GM23338 (cell line): ENCODE results near the gene RUNX3. TPM values are rescaled to one million over a fixed set of nuclear protein-coding genes. Genes with fewer than 3 reads are reported as not detected.
A peak's percentile ranks its signal among the peaks of the same experiment; 100 is the strongest.

Experiments
- ATAC-seq: fragments of 200-7000 bp; cut with Tn5 transposase; 3 replicates; pipeline ENCODE4 v1.9.1; 2020
- DNase-seq: peaks from one replicate; pipeline ENCODE4 v3.0.0-alpha.2; 2015; ENCODE audit warnings: low spot score
- H2AFZ ChIP-seq: fragments of 200-600 bp; sonication (generic); 2 replicates; pipeline ENCODE4 v1.8.0; 2016; ENCODE audit warnings: antibody characterized with exemption, mild to moderate bottlenecking, moderate library complexity
- H3F3A ChIP-seq: fragments of 200-600 bp; sonication (generic); replicated peaks from 2 replicates; pipeline ENCODE4 v1.8.0; 2017; ENCODE audit warnings: antibody characterized with exemption, mixed run types, low read depth
- H3K27ac ChIP-seq: fragments of 200-600 bp; sonication (generic); 2 replicates; pipeline ENCODE4 v1.6.1; 2016; ENCODE audit warnings: low read depth
- H3K27me3 ChIP-seq: fragments of 200-600 bp; sonication (generic); 2 replicates; pipeline ENCODE4 v1.8.0; 2016; ENCODE audit warnings: mild to moderate bottlenecking, mixed run types, moderate library complexity; ENCODE audit not compliant: insufficient read depth
- H3K36me3 ChIP-seq: fragments of 200-600 bp; sonication (generic); 2 replicates; pipeline ENCODE4 v1.8.0; 2016; ENCODE audit warnings: mild to moderate bottlenecking; ENCODE audit not compliant: insufficient read depth
- H3K4me1 ChIP-seq: fragments of 200-600 bp; sonication (generic); 2 replicates; pipeline ENCODE4 v1.8.0; 2016; ENCODE audit warnings: mild to moderate bottlenecking, moderate library complexity; ENCODE audit not compliant: insufficient read depth
- H3K4me2 ChIP-seq: fragments of 200-600 bp; sonication (generic); 2 replicates; pipeline ENCODE4 v1.7.1; 2017; ENCODE audit warnings: mixed run types
- H3K4me3 ChIP-seq: fragments of 200-600 bp; sonication (generic); 2 replicates; pipeline ENCODE4 v1.6.1; 2016; ENCODE audit warnings: mixed run types
- H3K79me2 ChIP-seq: fragments of 200-600 bp; sonication (generic); replicated peaks from 2 replicates; pipeline ENCODE4 v1.8.0; 2017; ENCODE audit warnings: mild to moderate bottlenecking; ENCODE audit not compliant: insufficient read depth
- H3K9me2 ChIP-seq: fragments of 200-600 bp; sonication (generic); 2 replicates; pipeline ENCODE4 v1.8.0; 2017; ENCODE audit not compliant: insufficient read depth
- H4K20me1 ChIP-seq: fragments of 200-600 bp; sonication (generic); replicated peaks from 2 replicates; pipeline ENCODE4 v1.8.0; 2017; ENCODE audit warnings: mild to moderate bottlenecking; ENCODE audit not compliant: insufficient read depth
- H3K27ac Mint-ChIP-seq: 2 replicates; pipeline ENCODE4 v1.8.0; 2020; ENCODE audit warnings: inconsistent platforms, mild to moderate bottlenecking, moderate library complexity, mixed read lengths
- H3K27me3 Mint-ChIP-seq: 3 replicates; pipeline ENCODE4 v1.8.0; 2022; ENCODE audit warnings: low read depth, mild to moderate bottlenecking, moderate library complexity, mixed read lengths, inconsistent platforms; ENCODE audit not compliant: insufficient read depth, poor library complexity
- H3K36me3 Mint-ChIP-seq: 3 replicates; pipeline ENCODE4 v1.8.0; 2021; ENCODE audit warnings: low read depth, mild to moderate bottlenecking, inconsistent platforms, moderate library complexity, mixed read lengths
- H3K4me1 Mint-ChIP-seq: 3 replicates; pipeline ENCODE4 v1.8.0; 2020; ENCODE audit warnings: mild to moderate bottlenecking, inconsistent platforms, mixed read lengths
- H3K4me3 Mint-ChIP-seq: 3 replicates; pipeline ENCODE4 v1.8.0; 2021; ENCODE audit warnings: moderate library complexity, mild to moderate bottlenecking, inconsistent platforms, mixed read lengths
- H3K9me3 Mint-ChIP-seq: 3 replicates; pipeline ENCODE4 v1.8.0; 2020; ENCODE audit warnings: moderate library complexity, mild to moderate bottlenecking, inconsistent platforms, mixed read lengths
- CREB1 ChIP-seq: fragments of 250-450 bp; sonication (Bioruptor Pico); IDR thresholded peaks from 2 replicates; pipeline ENCODE4 v1.5.0; 2020; ENCODE audit warnings: low read depth, mild to moderate bottlenecking, moderate library complexity
- EZH2 ChIP-seq: fragments of 200-600 bp; sonication (generic); IDR thresholded peaks from one replicate; pipeline ENCODE4 v1.8.0; 2017; ENCODE audit warnings: antibody characterized with exemption, mild to moderate bottlenecking, low read depth; ENCODE audit not compliant: unreplicated experiment
- JUNB ChIP-seq: IDR thresholded peaks from one replicate; pipeline ENCODE4 v1.6.1; 2016; ENCODE audit warnings: antibody characterized with exemption; ENCODE audit not compliant: unreplicated experiment
- NANOG ChIP-seq: IDR thresholded peaks from 2 replicates; pipeline ENCODE4 v1.6.1; 2016; ENCODE audit warnings: antibody characterized with exemption, borderline replicate concordance
- POLR2AphosphoS5 ChIP-seq: IDR thresholded peaks from 2 replicates; pipeline ENCODE4 v1.6.1; 2016; ENCODE audit warnings: antibody characterized with exemption, low read depth
- STAT1 ChIP-seq: IDR thresholded peaks from one replicate; pipeline ENCODE4 v1.6.1; 2016; ENCODE audit warnings: antibody characterized with exemption; ENCODE audit not compliant: unreplicated experiment
- ZNF114 ChIP-seq: fragments of 250-450 bp; sonication (Bioruptor Pico); IDR thresholded peaks from 2 replicates; pipeline ENCODE4 v1.5.0; 2020; ENCODE audit warnings: mild to moderate bottlenecking, moderate library complexity
- ZNF331 ChIP-seq: fragments of 250-450 bp; sonication (Bioruptor Pico); IDR thresholded peaks from 2 replicates; pipeline ENCODE4 v1.5.0; 2020; ENCODE audit warnings: low read depth, mild to moderate bottlenecking, moderate library complexity
- polyA plus RNA-seq: library from polyadenylated mRNA; unstranded; fragments of >200 nt; fragmentation: Nextera tagmentation; extraction: Ambion mirVana; gene quantifications from 2 replicates; pipeline ENCODE4 v1.2.1, GENCODE V29; 2016
- total RNA-seq: library from RNA; depleted of rRNA; stranded (reverse); fragments of >200 nt; shearing (Covaris generic); gene quantifications from 2 replicates; pipeline ENCODE4 v1.2.3, GENCODE V29; 2014
- TF ChIP-seq, protein P1 (sequence below): IDR thresholded peaks from 2 replicates; pipeline ENCODE4 v1.6.1; 2016; ENCODE audit warnings: antibody characterized with exemption

Gene RUNX3
- total and polyA plus RNA-seq, 2 experiments from 2014 or later = 0.23 to 0.73 TPM

DNA sequence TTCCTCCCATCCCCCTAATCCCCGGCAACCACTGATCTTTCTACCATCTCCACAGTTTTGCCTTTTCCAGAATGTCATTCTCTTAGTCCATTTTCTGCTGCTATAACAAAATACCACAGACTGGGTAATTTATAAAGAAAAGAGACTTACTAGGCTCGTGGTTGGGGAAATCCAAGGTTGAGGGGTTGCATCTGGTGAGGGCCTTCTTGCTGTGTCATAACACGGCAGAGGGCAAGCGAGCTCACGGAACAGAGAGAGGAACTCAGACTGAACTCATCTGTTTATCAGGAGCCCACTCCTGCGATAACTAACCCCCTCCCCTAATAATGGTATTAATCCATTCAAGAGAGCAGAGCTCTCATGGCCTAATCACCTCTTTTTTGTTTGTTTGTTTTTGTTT is 52.0 kb downstream of the RUNX3 start (continued):
- TF ChIP-seq ZNF114 (CRISPR knock-in tag) = no peak
- TF ChIP-seq POLR2AphosphoS5 = no peak
- TF ChIP-seq, protein P1, sequence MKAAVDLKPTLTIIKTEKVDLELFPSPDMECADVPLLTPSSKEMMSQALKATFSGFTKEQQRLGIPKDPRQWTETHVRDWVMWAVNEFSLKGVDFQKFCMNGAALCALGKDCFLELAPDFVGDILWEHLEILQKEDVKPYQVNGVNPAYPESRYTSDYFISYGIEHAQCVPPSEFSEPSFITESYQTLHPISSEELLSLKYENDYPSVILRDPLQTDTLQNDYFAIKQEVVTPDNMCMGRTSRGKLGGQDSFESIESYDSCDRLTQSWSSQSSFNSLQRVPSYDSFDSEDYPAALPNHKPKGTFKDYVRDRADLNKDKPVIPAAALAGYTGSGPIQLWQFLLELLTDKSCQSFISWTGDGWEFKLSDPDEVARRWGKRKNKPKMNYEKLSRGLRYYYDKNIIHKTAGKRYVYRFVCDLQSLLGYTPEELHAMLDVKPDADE = no peak
- TF ChIP-seq CREB1 (CRISPR knock-in tag) = no peak
- TF ChIP-seq STAT1 = no peak
- TF ChIP-seq NANOG = no peak

DNA sequence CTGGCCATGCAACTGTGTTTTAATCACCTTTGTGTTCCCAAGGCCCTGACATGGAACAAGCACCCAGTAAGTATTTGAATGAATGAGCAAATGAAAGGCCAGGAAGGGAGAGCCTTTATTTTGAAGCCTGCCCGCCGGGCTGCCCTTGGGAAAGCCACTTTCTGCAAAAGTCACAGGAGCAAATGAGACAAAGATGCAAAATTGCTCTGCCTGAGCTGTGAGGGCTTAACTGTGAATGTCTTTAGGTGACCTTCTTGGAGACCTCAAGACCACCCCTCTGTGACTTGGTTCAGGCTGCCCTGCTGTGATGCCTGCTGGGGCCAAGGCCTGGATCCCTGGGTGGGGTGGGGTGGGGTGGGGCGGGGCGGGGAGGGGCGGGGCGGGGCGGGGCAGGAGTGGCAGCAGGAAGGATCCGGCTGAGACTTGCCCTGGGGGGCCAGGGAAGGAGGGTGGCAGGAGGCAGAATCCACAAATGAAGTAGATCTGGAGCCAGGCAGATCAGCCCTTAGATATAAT is 54.0 kb downstream of the RUNX3 start:
- H3K4me1 Mint-ChIP-seq = peaks cover 6% of the 10 kb centered on the region
- no peaks in the 10 kb centered on the region for H3K4me1 ChIP-seq
- no peak for DNase-seq
- H3K36me3 ChIP-seq = no peaks in the 10 kb centered on the region
- H3K36me3 Mint-ChIP-seq = no peaks in the 10 kb centered on the region
- no peak overlapping the region for H3K4me3 ChIP-seq
- no peaks in the 10 kb centered on the region for H3K9me3 Mint-ChIP-seq
- H3K79me2 ChIP-seq = no peaks in the 10 kb centered on the region
- no peak overlapping the region; the same call in 1 of the 2 replicates for H3K27ac Mint-ChIP-seq
- H3K4me2 ChIP-seq = no peak overlapping the region
- H3K27me3 ChIP-seq = no peaks in the 10 kb centered on the region
- H3K4me3 Mint-ChIP-seq = no peak overlapping the region
- ATAC-seq = peak; percentile 24; the same call in 1 of the 3 replicates
- TF ChIP-seq ZNF331 (CRISPR knock-in tag) (no peak), NANOG (no peak), JUNB (no peak)
- no peak overlapping the region for H3K27ac ChIP-seq
- H3K27me3 Mint-ChIP-seq = peaks cover 1% of the 10 kb centered on the region
- no peaks in the 10 kb centered on the region for H4K20me1 ChIP-seq
- no peaks in the 10 kb centered on the region for H3F3A ChIP-seq
- H2AFZ ChIP-seq = peak overlapping the region; percentile 86; the same call in 1 of the 2 replicates
- H3K9me2 ChIP-seq = no peaks in the 10 kb centered on the region

DNA sequence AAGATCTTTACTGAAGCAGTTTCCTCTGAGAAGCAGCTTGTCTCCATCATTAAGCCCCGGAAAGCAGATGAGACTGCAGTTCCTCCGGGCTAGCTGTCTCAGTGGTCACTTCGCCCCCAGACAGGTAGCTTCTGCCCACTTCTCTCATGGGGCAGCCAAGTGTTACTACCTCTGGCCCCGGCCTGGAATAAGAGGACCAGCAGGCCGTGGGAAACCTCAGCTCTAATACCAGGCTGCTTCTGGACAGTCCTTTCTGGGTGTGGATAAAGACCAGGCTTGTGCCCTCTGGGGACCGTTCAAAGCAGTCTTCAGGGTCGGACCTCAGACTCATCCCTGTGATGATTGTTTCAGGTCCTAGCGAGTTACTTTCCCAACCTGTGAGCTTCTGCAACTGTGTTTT is 54.8 kb downstream of the RUNX3 start:
- no peak overlapping the region for H3K4me3 Mint-ChIP-seq
- Histone ChIP-seq H4K20me1 (no peaks in the 10 kb centered on the region), H3K36me3 (no peaks in the 10 kb centered on the region), H3K4me2 (no peak overlapping the region), H3K27me3 (no peaks in the 10 kb centered on the region), H3K79me2 (no peaks in the 10 kb centered on the region), H3F3A (no peaks in the 10 kb centered on the region), H3K27ac (no peak overlapping the region), H3K9me2 (no peaks in the 10 kb centered on the region), H3K4me1 (no peaks in the 10 kb centered on the region), H3K4me3 (no peak overlapping the region), H2AFZ (peak overlapping the region; percentile 63; the same call in 1 of the 2 replicates)
- no peaks in the 10 kb centered on the region for H3K36me3 Mint-ChIP-seq
- DNase-seq = no peak
- no peak; the same call in 2 of the 3 replicates for ATAC-seq
- no peak overlapping the region for H3K27ac Mint-ChIP-seq
- no peak for TF ChIP-seq EZH2
- peaks cover 1% of the 10 kb centered on the region for H3K27me3 Mint-ChIP-seq
- peaks cover 6% of the 10 kb centered on the region for H3K4me1 Mint-ChIP-seq
- no peaks in the 10 kb centered on the region for H3K9me3 Mint-ChIP-seq
